Measurements from ENCODE around the gene TMEM121B.

- no peak for TF ChIP-seq TAF1 (conservative IDR thresholded peaks at IDR 0.05)
- no peak for TF ChIP-seq JUND (IDR thresholded peaks at IDR 0.05)
- TF ChIP-seq, protein P1, sequence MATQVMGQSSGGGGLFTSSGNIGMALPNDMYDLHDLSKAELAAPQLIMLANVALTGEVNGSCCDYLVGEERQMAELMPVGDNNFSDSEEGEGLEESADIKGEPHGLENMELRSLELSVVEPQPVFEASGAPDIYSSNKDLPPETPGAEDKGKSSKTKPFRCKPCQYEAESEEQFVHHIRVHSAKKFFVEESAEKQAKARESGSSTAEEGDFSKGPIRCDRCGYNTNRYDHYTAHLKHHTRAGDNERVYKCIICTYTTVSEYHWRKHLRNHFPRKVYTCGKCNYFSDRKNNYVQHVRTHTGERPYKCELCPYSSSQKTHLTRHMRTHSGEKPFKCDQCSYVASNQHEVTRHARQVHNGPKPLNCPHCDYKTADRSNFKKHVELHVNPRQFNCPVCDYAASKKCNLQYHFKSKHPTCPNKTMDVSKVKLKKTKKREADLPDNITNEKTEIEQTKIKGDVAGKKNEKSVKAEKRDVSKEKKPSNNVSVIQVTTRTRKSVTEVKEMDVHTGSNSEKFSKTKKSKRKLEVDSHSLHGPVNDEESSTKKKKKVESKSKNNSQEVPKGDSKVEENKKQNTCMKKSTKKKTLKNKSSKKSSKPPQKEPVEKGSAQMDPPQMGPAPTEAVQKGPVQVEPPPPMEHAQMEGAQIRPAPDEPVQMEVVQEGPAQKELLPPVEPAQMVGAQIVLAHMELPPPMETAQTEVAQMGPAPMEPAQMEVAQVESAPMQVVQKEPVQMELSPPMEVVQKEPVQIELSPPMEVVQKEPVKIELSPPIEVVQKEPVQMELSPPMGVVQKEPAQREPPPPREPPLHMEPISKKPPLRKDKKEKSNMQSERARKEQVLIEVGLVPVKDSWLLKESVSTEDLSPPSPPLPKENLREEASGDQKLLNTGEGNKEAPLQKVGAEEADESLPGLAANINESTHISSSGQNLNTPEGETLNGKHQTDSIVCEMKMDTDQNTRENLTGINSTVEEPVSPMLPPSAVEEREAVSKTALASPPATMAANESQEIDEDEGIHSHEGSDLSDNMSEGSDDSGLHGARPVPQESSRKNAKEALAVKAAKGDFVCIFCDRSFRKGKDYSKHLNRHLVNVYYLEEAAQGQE (IDR thresholded peaks at IDR 0.05) = no peak
- TF ChIP-seq GABPA (IDR thresholded peaks at IDR 0.05 in 1 of 2, conservative IDR thresholded peaks at IDR 0.05 in 1 of 2) = no peak
- TF ChIP-seq CTCF (IDR thresholded peaks at IDR 0.05; ENCODE audit: low read depth, low read length, missing input control) = no peak
Observed at GRCh38 chr22:17140826-17141766, 19.9 kb upstream of the TMEM121B start.

Measured in liver (tissue), 3 donors.